ENCODE measurements around the gene UBE4A. TPM values are rescaled to one million over a fixed set of nuclear protein-coding genes. Genes with fewer than 3 reads are reported as not detected.

UBE4A gene
- polyA plus RNA-seq, 1 of the 3 experiments (the other 2 are of a cell fraction) = 7.7 TPM

DNA sequence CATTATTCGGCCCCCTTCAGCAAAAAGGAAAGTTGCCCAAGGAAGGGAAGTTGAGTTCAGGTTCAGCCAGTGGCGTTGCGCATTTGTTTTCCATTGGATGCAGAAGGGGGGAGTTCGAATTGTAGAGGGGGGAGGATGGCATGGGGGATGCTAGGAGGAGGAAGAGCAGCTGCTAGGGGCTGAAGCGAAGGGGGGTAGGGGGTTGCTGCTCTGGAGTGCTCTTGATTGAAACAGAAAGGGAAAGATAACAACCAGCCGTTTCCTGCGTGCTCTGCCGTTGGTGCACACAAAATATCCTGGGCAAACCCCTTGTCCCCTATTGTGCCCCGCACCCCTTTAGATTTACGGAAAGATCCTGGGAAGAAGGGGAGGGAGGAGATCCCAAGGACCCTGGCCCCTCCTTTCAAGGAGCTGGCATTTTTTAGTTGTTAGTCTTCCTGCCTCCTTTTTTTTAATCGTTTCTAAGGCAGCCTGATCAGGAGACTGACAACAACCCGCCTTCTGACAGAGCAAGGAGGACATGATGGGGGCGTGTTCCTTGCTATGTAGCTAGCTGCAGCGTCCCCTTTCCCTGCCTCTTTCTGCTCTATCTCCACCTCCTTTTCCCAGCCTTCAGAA, 79.0 kb downstream of the UBE4A start:
- no peak overlapping the region; the same call in 1 of the 2 replicates for H2AFZ ChIP-seq (ENCODE audit: low read depth)
- CTCF ChIA-PET = interaction anchor here (1.0 to 1.1 kb wide), 3 partner anchors 16 to 50 kb away, joined by 3 read pairs; no protein-coding TSS in a partner anchor
- H3K36me3 ChIP-seq (replicated peaks in 1 of 2; ENCODE audit: control insufficient read depth in 1 of 2, insufficient read depth in 2 of 2, low read length in 1 of 2) = peaks cover 15 to 18% of the 10 kb centered on the region in 2 experiments
- peak overlapping the region; percentile 48 to 91 for H3K27ac ChIP-seq (ENCODE audit: low read depth in 2 of 2, low read length in 1 of 2)
- 4% methylated on average over 13 of the region's 14 CpGs for WGBS (ENCODE audit: low lambda C conversion rate)
- H3K79me2 ChIP-seq (ENCODE audit: insufficient read depth) = peaks cover 69% of the 10 kb centered on the region
- H3K9me3 ChIP-seq = no peaks in the 10 kb centered on the region
- peak overlapping the region; percentile 77 to 95 for H3K4me3 ChIP-seq (ENCODE audit: low read depth in 2 of 2, low read length in 1 of 2)
- POLR2A ChIA-PET = no interaction called here
- peak overlapping the region; percentile 98 for H3K4me2 ChIP-seq
- peaks cover 60% of the 10 kb centered on the region for H4K20me1 ChIP-seq (ENCODE audit: insufficient read depth)
- H3K4me1 ChIP-seq (ENCODE audit: control insufficient read depth in 1 of 2, insufficient read depth in 2 of 2, low read depth in 1 of 2, low read length in 1 of 2) = peaks cover 33 to 34% of the 10 kb centered on the region in 2 experiments; a peak in 3 of 4 replicates
- H3K9ac ChIP-seq = peak overlapping the region; percentile 80
- H3K9me2 ChIP-seq = no peaks in the 10 kb centered on the region
- peak; percentile 53 for DNase-seq
- peaks cover 28% of the 10 kb centered on the region for H3F3A ChIP-seq (replicated peaks; ENCODE audit: insufficient read depth)
- no peaks in the 10 kb centered on the region for H3K27me3 ChIP-seq (ENCODE audit: insufficient read depth)
- no peak for TF ChIP-seq SMC3 (IDR thresholded peaks at IDR 0.05; ENCODE audit: low read depth, low read length)
- TF ChIP-seq, protein P1, sequence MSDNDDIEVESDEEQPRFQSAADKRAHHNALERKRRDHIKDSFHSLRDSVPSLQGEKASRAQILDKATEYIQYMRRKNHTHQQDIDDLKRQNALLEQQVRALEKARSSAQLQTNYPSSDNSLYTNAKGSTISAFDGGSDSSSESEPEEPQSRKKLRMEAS (IDR thresholded peaks at IDR 0.05; ENCODE audit: low read depth) = no peak
- TF ChIP-seq FOXJ3 (CRISPR knock-in tag; IDR thresholded peaks at IDR 0.05) = no peak
- TF ChIP-seq, protein P2, sequence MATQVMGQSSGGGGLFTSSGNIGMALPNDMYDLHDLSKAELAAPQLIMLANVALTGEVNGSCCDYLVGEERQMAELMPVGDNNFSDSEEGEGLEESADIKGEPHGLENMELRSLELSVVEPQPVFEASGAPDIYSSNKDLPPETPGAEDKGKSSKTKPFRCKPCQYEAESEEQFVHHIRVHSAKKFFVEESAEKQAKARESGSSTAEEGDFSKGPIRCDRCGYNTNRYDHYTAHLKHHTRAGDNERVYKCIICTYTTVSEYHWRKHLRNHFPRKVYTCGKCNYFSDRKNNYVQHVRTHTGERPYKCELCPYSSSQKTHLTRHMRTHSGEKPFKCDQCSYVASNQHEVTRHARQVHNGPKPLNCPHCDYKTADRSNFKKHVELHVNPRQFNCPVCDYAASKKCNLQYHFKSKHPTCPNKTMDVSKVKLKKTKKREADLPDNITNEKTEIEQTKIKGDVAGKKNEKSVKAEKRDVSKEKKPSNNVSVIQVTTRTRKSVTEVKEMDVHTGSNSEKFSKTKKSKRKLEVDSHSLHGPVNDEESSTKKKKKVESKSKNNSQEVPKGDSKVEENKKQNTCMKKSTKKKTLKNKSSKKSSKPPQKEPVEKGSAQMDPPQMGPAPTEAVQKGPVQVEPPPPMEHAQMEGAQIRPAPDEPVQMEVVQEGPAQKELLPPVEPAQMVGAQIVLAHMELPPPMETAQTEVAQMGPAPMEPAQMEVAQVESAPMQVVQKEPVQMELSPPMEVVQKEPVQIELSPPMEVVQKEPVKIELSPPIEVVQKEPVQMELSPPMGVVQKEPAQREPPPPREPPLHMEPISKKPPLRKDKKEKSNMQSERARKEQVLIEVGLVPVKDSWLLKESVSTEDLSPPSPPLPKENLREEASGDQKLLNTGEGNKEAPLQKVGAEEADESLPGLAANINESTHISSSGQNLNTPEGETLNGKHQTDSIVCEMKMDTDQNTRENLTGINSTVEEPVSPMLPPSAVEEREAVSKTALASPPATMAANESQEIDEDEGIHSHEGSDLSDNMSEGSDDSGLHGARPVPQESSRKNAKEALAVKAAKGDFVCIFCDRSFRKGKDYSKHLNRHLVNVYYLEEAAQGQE (IDR thresholded peaks at IDR 0.05; ENCODE audit: low read depth, low read length) = no peak
- no peak for TF ChIP-seq NFIC (IDR thresholded peaks at IDR 0.05; ENCODE audit: borderline replicate concordance)
- no peak for TF ChIP-seq POLR2AphosphoS5 (IDR thresholded peaks at IDR 0.05; ENCODE audit: low read depth, low read length)
- TF ChIP-seq RAD21 (IDR thresholded peaks at IDR 0.05; ENCODE audit: low read length) = peak; percentile 17; the same call in 1 of the 2 replicates
- peak; percentile 93 for TF ChIP-seq MXI1 (IDR thresholded peaks at IDR 0.05; ENCODE audit: low read depth, low read length)
- TF ChIP-seq, protein P3, sequence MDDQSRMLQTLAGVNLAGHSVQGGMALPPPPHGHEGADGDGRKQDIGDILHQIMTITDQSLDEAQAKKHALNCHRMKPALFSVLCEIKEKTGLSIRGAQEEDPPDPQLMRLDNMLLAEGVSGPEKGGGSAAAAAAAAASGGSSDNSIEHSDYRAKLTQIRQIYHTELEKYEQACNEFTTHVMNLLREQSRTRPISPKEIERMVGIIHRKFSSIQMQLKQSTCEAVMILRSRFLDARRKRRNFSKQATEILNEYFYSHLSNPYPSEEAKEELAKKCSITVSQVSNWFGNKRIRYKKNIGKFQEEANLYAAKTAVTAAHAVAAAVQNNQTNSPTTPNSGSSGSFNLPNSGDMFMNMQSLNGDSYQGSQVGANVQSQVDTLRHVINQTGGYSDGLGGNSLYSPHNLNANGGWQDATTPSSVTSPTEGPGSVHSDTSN (IDR thresholded peaks at IDR 0.05) = no peak
- TF ChIP-seq, protein P4, sequence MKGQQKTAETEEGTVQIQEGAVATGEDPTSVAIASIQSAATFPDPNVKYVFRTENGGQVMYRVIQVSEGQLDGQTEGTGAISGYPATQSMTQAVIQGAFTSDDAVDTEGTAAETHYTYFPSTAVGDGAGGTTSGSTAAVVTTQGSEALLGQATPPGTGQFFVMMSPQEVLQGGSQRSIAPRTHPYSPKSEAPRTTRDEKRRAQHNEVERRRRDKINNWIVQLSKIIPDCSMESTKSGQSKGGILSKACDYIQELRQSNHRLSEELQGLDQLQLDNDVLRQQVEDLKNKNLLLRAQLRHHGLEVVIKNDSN (IDR thresholded peaks at IDR 0.05; ENCODE audit: borderline replicate concordance, low read depth) = no peak
- TF ChIP-seq NRF1 (IDR thresholded peaks at IDR 0.05; ENCODE audit: low read depth, low read length) = no peak
- 0 out of 2 replicates have a peak, but pooled peaks have one; percentile 19 for TF ChIP-seq YY1 (IDR thresholded peaks at IDR 0.05; ENCODE audit: low read depth)
- TF ChIP-seq RCOR1 (IDR thresholded peaks at IDR 0.05; ENCODE audit: low read length) = no peak
- TF ChIP-seq, protein P5, sequence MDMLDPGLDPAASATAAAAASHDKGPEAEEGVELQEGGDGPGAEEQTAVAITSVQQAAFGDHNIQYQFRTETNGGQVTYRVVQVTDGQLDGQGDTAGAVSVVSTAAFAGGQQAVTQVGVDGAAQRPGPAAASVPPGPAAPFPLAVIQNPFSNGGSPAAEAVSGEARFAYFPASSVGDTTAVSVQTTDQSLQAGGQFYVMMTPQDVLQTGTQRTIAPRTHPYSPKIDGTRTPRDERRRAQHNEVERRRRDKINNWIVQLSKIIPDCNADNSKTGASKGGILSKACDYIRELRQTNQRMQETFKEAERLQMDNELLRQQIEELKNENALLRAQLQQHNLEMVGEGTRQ (IDR thresholded peaks at IDR 0.05; ENCODE audit: borderline replicate concordance, low read depth, low read length) = no peak
- no peak for TF ChIP-seq TAF1 (IDR thresholded peaks at IDR 0.05; ENCODE audit: borderline replicate concordance, low read depth, low read length)
- no peak for TF ChIP-seq RFX5 (IDR thresholded peaks at IDR 0.05; ENCODE audit: low read length)
- no peak for TF ChIP-seq FOSL2 (IDR thresholded peaks at IDR 0.05; ENCODE audit: borderline replicate concordance, low read depth)
- TF ChIP-seq TEAD4 (IDR thresholded peaks at IDR 0.05; ENCODE audit: borderline replicate concordance, insufficient read depth) = no peak
- no peak for TF ChIP-seq ELF1 (IDR thresholded peaks at IDR 0.05)
- TF ChIP-seq, protein P6, sequence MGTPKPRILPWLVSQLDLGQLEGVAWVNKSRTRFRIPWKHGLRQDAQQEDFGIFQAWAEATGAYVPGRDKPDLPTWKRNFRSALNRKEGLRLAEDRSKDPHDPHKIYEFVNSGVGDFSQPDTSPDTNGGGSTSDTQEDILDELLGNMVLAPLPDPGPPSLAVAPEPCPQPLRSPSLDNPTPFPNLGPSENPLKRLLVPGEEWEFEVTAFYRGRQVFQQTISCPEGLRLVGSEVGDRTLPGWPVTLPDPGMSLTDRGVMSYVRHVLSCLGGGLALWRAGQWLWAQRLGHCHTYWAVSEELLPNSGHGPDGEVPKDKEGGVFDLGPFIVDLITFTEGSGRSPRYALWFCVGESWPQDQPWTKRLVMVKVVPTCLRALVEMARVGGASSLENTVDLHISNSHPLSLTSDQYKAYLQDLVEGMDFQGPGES (IDR thresholded peaks at IDR 0.05; ENCODE audit: low read depth, low read length) = no peak
- no peak for TF ChIP-seq EP300 (IDR thresholded peaks at IDR 0.05; ENCODE audit: borderline replicate concordance in 1 of 2, low read depth in 1 of 2, low read length in 1 of 2)
- no peak for TF ChIP-seq JUND (IDR thresholded peaks at IDR 0.05)
- TF ChIP-seq RXRA (IDR thresholded peaks at IDR 0.05; ENCODE audit: borderline replicate concordance, low read depth) = no peak
- no peak for TF ChIP-seq EZH2phosphoT487 (IDR thresholded peaks at IDR 0.05; ENCODE audit: borderline replicate concordance, low read depth)
- no peak for TF ChIP-seq MEF2A (IDR thresholded peaks at IDR 0.05; ENCODE audit: borderline replicate concordance, low read depth)
- no peak for TF ChIP-seq CHD2 (IDR thresholded peaks at IDR 0.05; ENCODE audit: low read length, partially characterized antibody)

Measured in SK-N-SH (cell line).